ENCODE results near the gene FEV. TPM values are rescaled to one million over a fixed set of nuclear protein-coding genes. Genes with fewer than 3 reads are reported as not detected.
A peak's percentile ranks its signal among the peaks of the same experiment; 100 is the strongest.

Gene FEV
- total RNA-seq, 1 donor from 2014 or later: 15.6 TPM

DNA sequence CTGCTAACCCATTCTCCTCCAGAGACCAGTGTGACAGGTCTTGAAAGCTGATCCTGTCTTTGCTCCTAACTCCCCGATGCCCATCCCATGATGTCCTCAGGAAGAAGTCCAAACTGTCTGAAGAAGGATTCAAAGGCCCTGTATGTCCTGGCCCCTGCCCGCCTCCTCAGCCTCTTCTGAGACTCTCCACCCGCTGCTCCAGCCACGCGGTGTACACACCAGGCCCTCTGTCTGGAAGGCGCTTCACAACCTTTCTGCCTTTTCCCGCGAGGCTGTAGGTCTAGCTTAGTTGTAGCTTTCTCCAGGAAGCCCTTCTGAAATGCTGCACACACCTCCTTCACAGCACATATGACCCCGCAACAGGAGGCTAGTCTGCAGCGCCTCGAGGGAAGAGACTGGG is 31.7 kb upstream of the FEV start:
- Mint-ChIP-seq H3K4me1 (ENCODE audit: low read depth) (no peaks in the 10 kb centered on the region), H3K9me3 (ENCODE audit: low read depth) (no peaks in the 10 kb centered on the region), H3K4me3 (ENCODE audit: low read depth) (no peak overlapping the region), H3K27ac (no peak overlapping the region), H3K36me3 (ENCODE audit: insufficient read depth) (no peaks in the 10 kb centered on the region), H3K27me3 (peaks cover 61% of the 10 kb centered on the region)
- DNase-seq (ENCODE audit: low spot score, unreplicated experiment): no peak
- TF ChIP-seq, protein P1, sequence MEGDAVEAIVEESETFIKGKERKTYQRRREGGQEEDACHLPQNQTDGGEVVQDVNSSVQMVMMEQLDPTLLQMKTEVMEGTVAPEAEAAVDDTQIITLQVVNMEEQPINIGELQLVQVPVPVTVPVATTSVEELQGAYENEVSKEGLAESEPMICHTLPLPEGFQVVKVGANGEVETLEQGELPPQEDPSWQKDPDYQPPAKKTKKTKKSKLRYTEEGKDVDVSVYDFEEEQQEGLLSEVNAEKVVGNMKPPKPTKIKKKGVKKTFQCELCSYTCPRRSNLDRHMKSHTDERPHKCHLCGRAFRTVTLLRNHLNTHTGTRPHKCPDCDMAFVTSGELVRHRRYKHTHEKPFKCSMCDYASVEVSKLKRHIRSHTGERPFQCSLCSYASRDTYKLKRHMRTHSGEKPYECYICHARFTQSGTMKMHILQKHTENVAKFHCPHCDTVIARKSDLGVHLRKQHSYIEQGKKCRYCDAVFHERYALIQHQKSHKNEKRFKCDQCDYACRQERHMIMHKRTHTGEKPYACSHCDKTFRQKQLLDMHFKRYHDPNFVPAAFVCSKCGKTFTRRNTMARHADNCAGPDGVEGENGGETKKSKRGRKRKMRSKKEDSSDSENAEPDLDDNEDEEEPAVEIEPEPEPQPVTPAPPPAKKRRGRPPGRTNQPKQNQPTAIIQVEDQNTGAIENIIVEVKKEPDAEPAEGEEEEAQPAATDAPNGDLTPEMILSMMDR (IDR thresholded peaks at IDR 0.05; ENCODE audit: unreplicated experiment): no peak

GRCh38 chr2:219010873-219011272 is 25.9 kb upstream of the FEV start:
- H3K4me1 Mint-ChIP-seq (ENCODE audit: low read depth): peaks cover 1% of the 10 kb centered on the region
- peaks cover 36% of the 10 kb centered on the region for H3K27me3 Mint-ChIP-seq
- no peaks in the 10 kb centered on the region for H3K9me3 Mint-ChIP-seq (ENCODE audit: low read depth)
- no peak for DNase-seq (ENCODE audit: low spot score, unreplicated experiment)
- H3K27ac Mint-ChIP-seq: no peak overlapping the region
- H3K36me3 Mint-ChIP-seq (ENCODE audit: insufficient read depth): no peaks in the 10 kb centered on the region
- H3K4me3 Mint-ChIP-seq (ENCODE audit: low read depth): no peak overlapping the region
- TF ChIP-seq, protein P1 (IDR thresholded peaks at IDR 0.05; ENCODE audit: unreplicated experiment): no peak

DNA sequence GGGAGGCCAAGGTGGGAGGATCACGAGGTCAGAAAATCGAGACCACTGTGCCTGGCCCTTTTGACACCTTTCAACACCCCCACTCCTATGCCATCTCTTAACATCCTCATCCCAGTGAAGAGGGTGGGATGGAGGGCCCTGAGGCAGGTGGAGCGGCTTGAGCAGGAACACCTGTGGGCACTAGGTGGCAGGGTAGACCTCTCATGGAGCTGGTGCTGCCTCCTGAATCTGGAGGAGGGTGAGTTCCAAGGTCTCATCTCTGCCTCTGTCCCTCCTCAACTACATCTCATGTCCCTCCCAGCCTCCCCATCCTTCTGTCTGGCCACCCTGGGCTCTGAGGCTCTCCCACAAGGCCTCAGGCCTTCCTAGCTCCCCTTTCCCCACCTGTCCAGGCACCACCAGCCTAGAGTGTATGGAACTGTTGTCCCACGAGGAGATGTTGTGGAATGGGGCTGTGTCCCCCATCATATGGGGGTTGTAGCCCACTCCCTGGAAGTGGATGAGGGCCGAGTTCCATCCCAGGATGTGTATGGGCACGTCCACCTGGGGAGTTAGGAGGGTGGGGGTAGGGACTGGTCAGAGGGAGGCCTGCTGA is 25.3 kb upstream of the FEV start:
- Mint-ChIP-seq H3K36me3 (ENCODE audit: insufficient read depth) (no peaks in the 10 kb centered on the region), H3K4me3 (ENCODE audit: low read depth) (no peak overlapping the region), H3K27ac (no peak overlapping the region), H3K9me3 (ENCODE audit: low read depth) (no peaks in the 10 kb centered on the region), H3K27me3 (peaks cover 36% of the 10 kb centered on the region), H3K4me1 (ENCODE audit: low read depth) (peaks cover 1% of the 10 kb centered on the region)
- TF ChIP-seq, protein P1 (IDR thresholded peaks at IDR 0.05; ENCODE audit: unreplicated experiment): peak; percentile 69
- no peak for DNase-seq (ENCODE audit: low spot score, unreplicated experiment)

GRCh38 chr2:219009294-219009693 is 24.3 kb upstream of the FEV start:
- TF ChIP-seq, protein P1 (IDR thresholded peaks at IDR 0.05; ENCODE audit: unreplicated experiment): no peak
- DNase-seq (ENCODE audit: low spot score, unreplicated experiment): no peak
- Mint-ChIP-seq H3K4me3 (ENCODE audit: low read depth) (no peak overlapping the region), H3K36me3 (ENCODE audit: insufficient read depth) (no peaks in the 10 kb centered on the region), H3K27me3 (peaks cover 36% of the 10 kb centered on the region), H3K27ac (no peak overlapping the region), H3K4me1 (ENCODE audit: low read depth) (peaks cover 1% of the 10 kb centered on the region), H3K9me3 (ENCODE audit: low read depth) (no peaks in the 10 kb centered on the region)

DNA sequence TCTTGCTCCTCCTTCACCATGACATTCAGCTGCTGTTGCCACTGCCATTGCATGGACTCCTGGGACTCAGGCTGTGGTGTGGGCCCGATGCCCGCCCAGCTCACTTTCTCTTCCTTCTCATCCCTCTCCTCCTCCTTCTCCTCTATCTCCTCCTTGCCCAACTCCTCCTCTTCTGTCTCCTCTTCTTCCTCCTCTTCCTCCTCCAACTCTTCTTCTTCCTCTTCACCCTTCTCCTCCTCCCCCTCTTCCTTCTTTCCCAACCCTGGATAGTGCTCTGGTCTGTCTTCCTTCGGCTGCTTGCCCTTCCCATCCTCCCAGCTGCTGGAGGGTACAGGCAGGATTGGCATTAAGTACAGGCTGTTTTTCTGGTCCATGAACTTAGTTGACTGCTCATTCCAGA is 19.0 kb upstream of the FEV start:
- Mint-ChIP-seq H3K27ac (no peak overlapping the region), H3K4me3 (ENCODE audit: low read depth) (no peak overlapping the region), H3K27me3 (peaks cover 53% of the 10 kb centered on the region), H3K36me3 (ENCODE audit: insufficient read depth) (no peaks in the 10 kb centered on the region), H3K4me1 (ENCODE audit: low read depth) (peaks cover 9% of the 10 kb centered on the region), H3K9me3 (ENCODE audit: low read depth) (no peaks in the 10 kb centered on the region)
- DNase-seq (ENCODE audit: low spot score, unreplicated experiment): no peak
- TF ChIP-seq, protein P1 (IDR thresholded peaks at IDR 0.05; ENCODE audit: unreplicated experiment): no peak
